ENCODE data around the gene CGB2.

DNA sequence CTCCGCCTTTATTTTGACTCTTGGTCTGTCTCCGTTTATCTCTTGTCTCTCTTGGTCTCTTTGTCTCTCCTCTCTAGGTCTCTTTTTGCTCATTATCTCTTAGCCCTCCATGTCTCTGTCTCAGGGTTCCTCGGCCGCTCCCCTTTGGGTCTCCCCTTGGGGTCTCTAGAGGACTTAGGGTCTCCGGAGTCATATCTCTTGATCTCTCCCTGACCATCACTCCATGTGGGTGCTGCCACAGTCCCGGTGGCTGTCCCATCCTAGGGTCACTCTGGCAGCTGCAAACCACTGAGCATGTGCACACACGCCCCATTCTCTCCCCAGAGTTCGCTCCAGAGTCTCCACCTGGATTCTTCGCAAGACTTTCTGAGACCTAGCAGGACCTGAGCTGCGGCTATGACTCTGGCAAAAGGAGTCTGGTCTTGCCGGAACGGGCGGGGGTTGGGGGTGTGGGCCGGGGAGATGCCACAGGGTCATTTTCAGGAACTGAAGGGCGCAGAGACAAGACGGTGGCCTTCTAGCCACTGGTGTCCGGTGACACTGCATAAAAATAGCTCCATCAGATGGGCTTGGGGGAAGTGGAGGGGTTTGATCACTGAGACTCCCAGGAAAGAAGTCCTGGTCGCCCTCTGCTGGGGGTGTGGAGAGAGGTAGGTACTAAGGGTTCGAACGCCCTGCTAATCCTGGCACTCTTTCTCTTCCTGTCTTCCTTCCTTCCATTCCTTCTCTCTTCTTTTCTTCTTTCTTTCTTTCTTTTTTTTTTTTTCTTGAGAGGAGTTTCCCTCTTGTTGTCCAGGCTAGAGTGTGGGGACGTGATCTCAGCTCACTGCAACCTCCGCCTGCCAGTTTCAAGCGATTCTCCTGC, 42.1 kb downstream of the CGB2 start:
- TF ChIP-seq CTCF (IDR thresholded peaks at IDR 0.05) (no peak), EZH2 (IDR thresholded peaks at IDR 0.05; ENCODE audit: borderline replicate concordance, insufficient read depth, low read depth, low read length, poor library complexity, severe bottlenecking) (no peak)

All from B cell (primary cell).